H1 (cell line): ENCODE data around the gene TAF1B. TPM values are rescaled to one million over a fixed set of nuclear protein-coding genes. Genes with fewer than 3 reads are reported as not detected.

Experiments used
- CTCF ChIA-PET: fragments of 300-600 bp; sonication (Branson Sonifier 250); formaldehyde crosslinking; loops from one replicate; lab custom pipeline; 2021; ENCODE audit not compliant: partially characterized antibody; lab: Charles Lee
- POLR2A ChIA-PET: fragments of 300-600 bp; sonication (Branson Sonifier 250); formaldehyde crosslinking; loops from one replicate; lab custom pipeline; 2021; ENCODE audit warnings: inconsistent platforms; ENCODE audit not compliant: partially characterized antibody; lab: Charles Lee
- DNase-seq, 2 experiments: peaks; one replicate each; pipeline versions ENCODE4 v3.0.0 to v3.0.0-alpha.2; 2010 to 2022; ENCODE audit warnings: low spot score in 2 of 2, low read depth in 1 of 2, mixed read lengths in 1 of 2
- FAIRE-seq: peaks from 2 replicates; lab custom pipeline; 2011; peaks lifted over from hg19 to GRCh38; lab: Jason Lieb, UNC
- H2AFZ ChIP-seq: 2 replicates; pipeline ENCODE4 v1.8.1; 2012; ENCODE audit warnings: low read length, inconsistent platforms
- H2AK5ac ChIP-seq: 2 replicates; pipeline ENCODE4 v1.6.1; 2013; ENCODE audit warnings: low read depth, low read length
- H2BK120ac ChIP-seq: replicated peaks from 2 replicates; pipeline ENCODE3; 2013; ENCODE audit warnings: low read depth, low read length, inconsistent platforms
- H2BK12ac ChIP-seq: 2 replicates; pipeline ENCODE4 v1.6.1; 2013; ENCODE audit warnings: low read depth, low read length
- H2BK15ac ChIP-seq: 2 replicates; pipeline ENCODE4 v1.6.1; 2013; ENCODE audit warnings: low read length
- H2BK20ac ChIP-seq: 2 replicates; pipeline ENCODE4 v1.6.1; 2013; ENCODE audit warnings: low read length
- H2BK5ac ChIP-seq: 2 replicates; pipeline ENCODE4 v1.6.1; 2013; ENCODE audit warnings: low read depth, low read length
- H3K14ac ChIP-seq: 2 replicates; pipeline ENCODE4 v1.6.1; 2013; ENCODE audit warnings: inconsistent platforms; ENCODE audit not compliant: insufficient read length
- H3K18ac ChIP-seq: 2 replicates; pipeline ENCODE4 v1.6.1; 2013; ENCODE audit warnings: low read length; ENCODE audit errors: extremely low read depth
- H3K23ac ChIP-seq: 2 replicates; pipeline ENCODE4 v1.6.1; 2013; ENCODE audit warnings: inconsistent platforms; ENCODE audit not compliant: insufficient read length
- H3K23me2 ChIP-seq: 2 replicates; pipeline ENCODE4 v1.6.1; 2013; ENCODE audit warnings: low read depth, low read length
- H3K27ac ChIP-seq: 2 replicates; pipeline ENCODE4 v1.6.1; 2011; ENCODE audit warnings: low read depth, low read length, inconsistent platforms
- H3K27me3 ChIP-seq, 4 experiments: replicated peaks in 1 of 4; 1 replicate in 1 of 4; 2 replicates in 3 of 4; pipeline versions ENCODE4 v1.6.1 to v1.8.1; 2011 to 2013; ENCODE audit warnings: low read length in 3 of 4, mild to moderate bottlenecking in 3 of 4, inconsistent platforms in 2 of 4, mixed read lengths in 2 of 4, moderate library complexity in 1 of 4; ENCODE audit not compliant: control insufficient read depth in 3 of 4, insufficient read depth in 3 of 4; ENCODE audit errors: extremely low read depth in 1 of 4
- H3K36me3 ChIP-seq, 4 experiments: 2 replicates each; pipeline versions ENCODE4 v1.6.1 to v1.8.1; 2011 to 2013; ENCODE audit warnings: mild to moderate bottlenecking in 4 of 4, low read length in 3 of 4, moderate library complexity in 2 of 4, control low read depth in 1 of 4, inconsistent platforms in 1 of 4; ENCODE audit not compliant: insufficient read depth in 4 of 4, control insufficient read depth in 2 of 4
- H3K4ac ChIP-seq: replicated peaks from 2 replicates; pipeline ENCODE3; 2013; ENCODE audit warnings: low read length, low read depth, mixed read lengths, inconsistent platforms; ENCODE audit not compliant: insufficient read length
- H3K4me1 ChIP-seq, 4 experiments: replicated peaks in 1 of 4; 1 replicate in 1 of 4; 2 replicates in 3 of 4; pipeline versions ENCODE4 v1.6.1 to v1.8.1; 2011 to 2013; ENCODE audit warnings: low read length in 3 of 4, inconsistent platforms in 2 of 4, mixed read lengths in 1 of 4; ENCODE audit not compliant: insufficient read depth in 4 of 4, control insufficient read depth in 3 of 4
- H3K4me2 ChIP-seq, 2 experiments: 2 replicates each; pipeline versions ENCODE4 v1.6.1 to v1.8.1; 2011 to 2013; ENCODE audit warnings: low read depth in 2 of 2, low read length in 2 of 2, control low read depth in 1 of 2, inconsistent platforms in 1 of 2, mild to moderate bottlenecking in 1 of 2; ENCODE audit not compliant: insufficient read depth in 1 of 2
- H3K4me3 ChIP-seq, 4 experiments: fragments of 200-600, 300-600 bp in 1 of 4; sonication (generic), shearing (Covaris generic), sonication (Bioruptor Twin) in 1 of 4; 2 replicates each; pipeline versions ENCODE4 v1.5.1 to v1.8.1; 2011 to 2016; ENCODE audit warnings: low read length in 4 of 4, low read depth in 3 of 4, control low read depth in 2 of 4, inconsistent platforms in 2 of 4, mild to moderate bottlenecking in 2 of 4, mixed read lengths in 1 of 4, moderate library complexity in 1 of 4; ENCODE audit not compliant: insufficient read depth in 2 of 4; ENCODE audit errors: extremely low read depth in 1 of 4
- H3K56ac ChIP-seq: replicated peaks from 2 replicates; pipeline ENCODE3; 2013; ENCODE audit warnings: low read depth, mild to moderate bottlenecking, mixed read lengths, low read length, inconsistent platforms; ENCODE audit not compliant: insufficient read length
- H3K79me1 ChIP-seq: 2 replicates; pipeline ENCODE4 v1.6.1; 2013; ENCODE audit warnings: low read depth, low read length, control low read depth
- H3K79me2 ChIP-seq, 2 experiments: 2 replicates each; pipeline versions ENCODE4 v1.6.1 to v1.8.1; 2012 to 2013; ENCODE audit warnings: low read length in 2 of 2, mild to moderate bottlenecking in 2 of 2, inconsistent platforms in 1 of 2; ENCODE audit not compliant: insufficient read depth in 2 of 2, control insufficient read depth in 1 of 2
- H3K9ac ChIP-seq, 4 experiments: replicated peaks in 1 of 4; 1 replicate in 1 of 4; 2 replicates in 3 of 4; pipeline versions ENCODE4 v1.6.1 to v1.8.1; 2011 to 2013; ENCODE audit warnings: low read depth in 3 of 4, low read length in 3 of 4, control low read depth in 2 of 4, mild to moderate bottlenecking in 2 of 4, moderate library complexity in 2 of 4, inconsistent platforms in 1 of 4; ENCODE audit errors: extremely low read depth in 1 of 4
- H3K9me3 ChIP-seq, 2 experiments: 2 replicates each; pipeline versions ENCODE4 v1.6.1 to v1.8.1; 2012 to 2013; ENCODE audit warnings: mild to moderate bottlenecking in 2 of 2, moderate library complexity in 2 of 2, control low read depth in 1 of 2, inconsistent platforms in 1 of 2, low read depth in 1 of 2, low read length in 1 of 2, mixed read lengths in 1 of 2; ENCODE audit not compliant: insufficient read depth in 2 of 2
- H4K20me1 ChIP-seq, 2 experiments: replicated peaks in 1 of 2; 2 replicates each; pipeline versions ENCODE3 to v1.8.1; 2011 to 2013; ENCODE audit warnings: inconsistent platforms in 2 of 2, low read length in 2 of 2, mild to moderate bottlenecking in 1 of 2; ENCODE audit not compliant: insufficient read depth in 2 of 2, control insufficient read depth in 1 of 2
- H4K5ac ChIP-seq: 2 replicates; pipeline ENCODE4 v1.6.1; 2013; ENCODE audit warnings: low read length, low read depth, mixed read lengths, inconsistent platforms; ENCODE audit not compliant: insufficient read length
- H4K8ac ChIP-seq: 2 replicates; pipeline ENCODE4 v1.8.0; 2013; ENCODE audit warnings: mild to moderate bottlenecking, moderate library complexity, low read length, inconsistent platforms; ENCODE audit not compliant: insufficient read depth; ENCODE audit errors: extremely low read depth
- H4K91ac ChIP-seq: replicated peaks from 2 replicates; pipeline ENCODE3; 2013; ENCODE audit warnings: low read length, mixed read lengths, inconsistent platforms; ENCODE audit not compliant: insufficient read length
- BACH1 ChIP-seq: IDR thresholded peaks from 2 replicates; pipeline ENCODE4 v1.6.1; 2012; ENCODE audit warnings: low read length, improper control_type of control experiment
- CHD1 ChIP-seq: IDR thresholded peaks from 2 replicates; pipeline ENCODE4 v1.6.1; 2012; ENCODE audit warnings: low read depth, low read length, improper control_type of control experiment
- CREB1 ChIP-seq: IDR thresholded peaks from 2 replicates; pipeline ENCODE4 v1.6.1; 2012; ENCODE audit warnings: inconsistent platforms
- EGR1 ChIP-seq: IDR thresholded peaks from 2 replicates; pipeline ENCODE4 v1.6.1; 2011; ENCODE audit warnings: low read depth, low read length, borderline replicate concordance
- EZH2 ChIP-seq: fragments of 200-600 bp; sonication (generic); IDR thresholded peaks from 2 replicates; pipeline ENCODE4 v1.7.1; 2012; ENCODE audit warnings: low read depth, mild to moderate bottlenecking, moderate library complexity, low read length, inconsistent platforms; ENCODE audit not compliant: severe bottlenecking
- GTF2F1 ChIP-seq: IDR thresholded peaks from 2 replicates; pipeline ENCODE4 v1.6.1; 2012; ENCODE audit warnings: low read depth, low read length, improper control_type of control experiment, borderline replicate concordance
- HDAC2 ChIP-seq, 2 experiments: fragments of 300-600 bp in 1 of 2; sonication (generic) in 1 of 2; IDR thresholded peaks; 2 replicates each; pipeline ENCODE4 v1.6.1; 2011 to 2012; ENCODE audit warnings: low read depth in 2 of 2, low read length in 2 of 2, mild to moderate bottlenecking in 2 of 2, moderate library complexity in 2 of 2, borderline replicate concordance in 1 of 2, inconsistent platforms in 1 of 2
- JUND ChIP-seq: IDR thresholded peaks from 2 replicates; pipeline ENCODE4 v1.6.1; 2011; ENCODE audit warnings: mild to moderate bottlenecking, improper control_type of control experiment, low read length
- KDM4A ChIP-seq: IDR thresholded peaks from one replicate; pipeline ENCODE4 v1.7.1; 2012; ENCODE audit warnings: low read depth, mild to moderate bottlenecking, moderate library complexity, low read length, inconsistent platforms; ENCODE audit not compliant: severe bottlenecking
- PHF8 ChIP-seq: fragments of 200-600 bp; sonication (generic); conservative IDR thresholded peaks from 2 replicates; pipeline ENCODE4 v1.7.1; 2012; ENCODE audit warnings: low read depth, mild to moderate bottlenecking, inconsistent platforms, low read length, moderate library complexity
- RXRA ChIP-seq: IDR thresholded peaks from 2 replicates; pipeline ENCODE4 v1.6.1; 2011; ENCODE audit warnings: low read depth, mild to moderate bottlenecking, low read length, moderate library complexity; ENCODE audit not compliant: insufficient read depth
- SP1 ChIP-seq: IDR thresholded peaks from 2 replicates; pipeline ENCODE4 v1.6.1; 2011; ENCODE audit warnings: low read depth, low read length
- TAF1 ChIP-seq: IDR thresholded peaks from 2 replicates; pipeline ENCODE4 v1.6.1; 2011; ENCODE audit warnings: mild to moderate bottlenecking, low read depth, low read length
- polyA plus RNA-seq, 7 experiments: library from polyadenylated mRNA; depleted of rRNA in 3 of 7; stranded (reverse) in 5 of 7; unstranded in 2 of 7; fragments of >200 nt in 5 of 7; fragments of 200-250 nt in 2 of 7; gene quantifications; 1 replicate in 5 of 7; 2 replicates in 1 of 7; 4 replicates in 1 of 7; pipeline versions ENCODE4 v1.2.1 to v1.2.3, GENCODE V29; 2011 to 2013; ENCODE audit warnings: missing spikeins in 2 of 7, mixed read lengths in 2 of 7
- total RNA-seq: library from RNA; stranded (reverse); fragmentation: NEBNext Ultra II Directional; extraction: Animal tissue kit (Norgen Biotek cat#: 25700); gene quantifications from 2 replicates; pipeline ENCODE4 v1.2.1, GENCODE V29; 2021

TAF1B gene
- total and polyA plus RNA-seq, 2 of the 8 experiments (the other 6 are each of a cell fraction or from before 2014, with no cell fraction given): 6.6 to 25.2 TPM

DNA sequence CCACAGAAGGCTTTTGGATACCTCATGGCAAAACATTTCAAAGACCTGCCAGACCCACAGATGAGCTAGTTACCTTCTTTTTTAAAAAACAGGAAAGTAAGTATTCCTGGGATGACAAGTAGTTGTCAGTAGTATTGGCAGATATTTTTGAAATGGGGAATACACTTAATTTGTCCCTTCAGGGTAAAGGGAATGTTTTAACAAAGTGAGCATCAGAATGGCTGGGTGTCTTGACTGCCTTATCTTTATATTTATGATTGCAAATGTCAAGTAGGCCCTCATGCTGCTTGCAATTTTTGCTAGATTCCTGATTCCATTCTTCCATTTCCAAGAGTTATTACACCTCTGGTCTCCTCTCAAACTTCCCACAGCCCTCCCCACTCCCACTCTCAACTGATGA lies 4.9 kb upstream of the TAF1B start:
- Histone ChIP-seq H3K23me2 (peaks cover 3% of the 10 kb centered on the region; the same call in 1 of the 2 replicates), H3K18ac (no peak overlapping the region), H4K8ac (no peak overlapping the region), H3K4ac (no peak overlapping the region), H2AFZ (no peak overlapping the region; the same call in 1 of the 2 replicates), H3K23ac (no peak overlapping the region), H3K9me3 (no peaks in the 10 kb centered on the region), H2AK5ac (no peak overlapping the region), H3K56ac (no peak overlapping the region), H3K14ac (no peak overlapping the region), H4K91ac (no peak overlapping the region), H2BK12ac (no peak overlapping the region), H3K9ac (no peak overlapping the region), H3K79me2 (no peaks in the 10 kb centered on the region), H3K27me3 (no peaks in the 10 kb centered on the region), H2BK120ac (no peak overlapping the region), H2BK20ac (no peak overlapping the region), H3K79me1 (no peaks in the 10 kb centered on the region), H3K4me1 (no peaks in the 10 kb centered on the region), H2BK5ac (no peak overlapping the region), H4K20me1 (no peaks in the 10 kb centered on the region), H3K4me2 (no peak overlapping the region), H3K27ac (no peak overlapping the region), H3K36me3 (no peaks in the 10 kb centered on the region), H2BK15ac (no peak overlapping the region), H4K5ac (no peak overlapping the region), H3K4me3 (no peak overlapping the region)
- no peak for DNase-seq
- POLR2A ChIA-PET: interaction anchor here (1.1 to 1.3 kb wide), 2 partner anchors 11 to 21 kb away, joined by 3 read pairs; no protein-coding TSS in a partner anchor
- CTCF ChIA-PET: interaction anchor here (1.2 to 2.9 kb wide), 3 partner anchors 24 to 241 kb away, joined by 3 to 17 read pairs (median 4); no protein-coding TSS in a partner anchor
- no peak for FAIRE-seq
- TF ChIP-seq JUND: no peak
- no peak for TF ChIP-seq EZH2
- no peak for TF ChIP-seq RXRA
- no peak for TF ChIP-seq PHF8
- TF ChIP-seq HDAC2 (IDR thresholded peaks at IDR 0.05; ENCODE audit: borderline replicate concordance in 1 of 2, low read depth in 2 of 2, low read length in 2 of 2): no peak
- TF ChIP-seq GTF2F1: no peak
- TF ChIP-seq KDM4A: no peak
- no peak for TF ChIP-seq CHD1
- TF ChIP-seq SP1: no peak
- TF ChIP-seq EGR1: no peak
- TF ChIP-seq CREB1: no peak
- no peak for TF ChIP-seq TAF1
- TF ChIP-seq BACH1: no peak
